Hepatocyte (in vitro differentiated cells): ENCODE measurements around the gene SLC25A29. TPM values are rescaled to one million over a fixed set of nuclear protein-coding genes. Genes with fewer than 3 reads are reported as not detected.

Experiments
- DNase-seq: peaks from one replicate; pipeline ENCODE4 v3.0.0-alpha.2; 2016; ENCODE audit warnings: low spot score
- H2AFZ ChIP-seq: fragments of 200-600 bp; sonication (generic); 2 replicates; pipeline ENCODE4 v1.6.0; 2016; ENCODE audit warnings: antibody characterized with exemption, mild to moderate bottlenecking
- H3K27ac ChIP-seq: fragments of 200-600 bp; sonication (generic); 2 replicates; pipeline ENCODE4 v1.5.1; 2016; ENCODE audit warnings: mild to moderate bottlenecking
- H3K27me3 ChIP-seq: fragments of 200-600 bp; sonication (generic); 2 replicates; pipeline ENCODE4 v1.6.1; 2016
- H3K36me3 ChIP-seq: fragments of 200-600 bp; sonication (generic); replicated peaks from 2 replicates; pipeline ENCODE4 v1.5.1; 2016; ENCODE audit warnings: low read depth; ENCODE audit not compliant: insufficient read depth
- H3K4me1 ChIP-seq: fragments of 200-600 bp; sonication (generic); 2 replicates; pipeline ENCODE4 v1.5.1; 2016; ENCODE audit warnings: mild to moderate bottlenecking, moderate library complexity; ENCODE audit not compliant: insufficient read depth
- H3K4me2 ChIP-seq: fragments of 200-600 bp; sonication (generic); 2 replicates; pipeline ENCODE4 v1.6.0; 2016
- H3K4me3 ChIP-seq: fragments of 200-600 bp; sonication (generic); 2 replicates; pipeline ENCODE4 v1.5.1; 2016; ENCODE audit warnings: mild to moderate bottlenecking
- H3K79me2 ChIP-seq: fragments of 200-600 bp; sonication (generic); 2 replicates; pipeline ENCODE4 v1.6.0; 2017; ENCODE audit warnings: mild to moderate bottlenecking
- H3K9me2 ChIP-seq: fragments of 200-600 bp; sonication (generic); replicated peaks from 2 replicates; pipeline ENCODE4 v1.6.0; 2017; ENCODE audit warnings: mild to moderate bottlenecking; ENCODE audit not compliant: insufficient read depth
- H3K9me3 ChIP-seq: fragments of 200-600 bp; sonication (generic); 2 replicates; pipeline ENCODE4 v1.5.1; 2016; ENCODE audit warnings: low read depth, mild to moderate bottlenecking
- H4K20me1 ChIP-seq: fragments of 200-600 bp; sonication (generic); 2 replicates; pipeline ENCODE4 v1.6.0; 2016; ENCODE audit warnings: mild to moderate bottlenecking; ENCODE audit not compliant: insufficient read depth, poor library complexity, severe bottlenecking
- EZH2 ChIP-seq: fragments of 200-600 bp; sonication (generic); IDR thresholded peaks from 2 replicates; pipeline ENCODE4 v1.6.1; 2016; ENCODE audit warnings: antibody characterized with exemption, mild to moderate bottlenecking, borderline replicate concordance
- EZH2phosphoT487 ChIP-seq: fragments of 200-600 bp; sonication (generic); IDR thresholded peaks from one replicate; pipeline ENCODE4 v1.6.1; 2018; ENCODE audit warnings: antibody characterized with exemption, mild to moderate bottlenecking, low read depth, moderate library complexity; ENCODE audit not compliant: unreplicated experiment, severe bottlenecking
- WGBS: methylation state at CpG from one replicate; pipeline ENCODE4 v1.1.6; 2016; ENCODE audit warnings: low lambda C conversion rate; ENCODE audit errors: missing lambda C conversion rate; 5-methylcytosine and 5-hydroxymethylcytosine counted together
- polyA plus RNA-seq: library from polyadenylated mRNA; unstranded; fragments of >200 nt; fragmentation: Nextera tagmentation; extraction: Ambion mirVana; gene quantifications from 2 replicates; pipeline ENCODE4 v1.2.1, GENCODE V29; 2016
- total RNA-seq: library from RNA; depleted of rRNA; stranded (reverse); fragments of >200 nt; gene quantifications from 2 replicates; pipeline ENCODE4 v1.2.3, GENCODE V29; 2014
- TF ChIP-seq, protein P1 (sequence below): fragments of 200-600 bp; sonication (generic); IDR thresholded peaks from 2 replicates; pipeline ENCODE4 v1.5.1; 2016; ENCODE audit warnings: antibody characterized with exemption, mild to moderate bottlenecking; ENCODE audit not compliant: poor library complexity

Gene SLC25A29
- total and polyA plus RNA-seq, 2 experiments from 2014 or later = 73.1 to 90.1 TPM

GRCh38 chr14:100274250-100274649, 32.0 kb downstream of the SLC25A29 start:
- WGBS = 99% methylated on average over 4 of the region's 4 CpGs
- no peaks in the 10 kb centered on the region for H3K9me3 ChIP-seq
- H3K4me3 ChIP-seq = no peak overlapping the region
- H3K27ac ChIP-seq = no peak overlapping the region
- TF ChIP-seq EZH2 (no peak), EZH2phosphoT487 (no peak)
- TF ChIP-seq, protein P1, sequence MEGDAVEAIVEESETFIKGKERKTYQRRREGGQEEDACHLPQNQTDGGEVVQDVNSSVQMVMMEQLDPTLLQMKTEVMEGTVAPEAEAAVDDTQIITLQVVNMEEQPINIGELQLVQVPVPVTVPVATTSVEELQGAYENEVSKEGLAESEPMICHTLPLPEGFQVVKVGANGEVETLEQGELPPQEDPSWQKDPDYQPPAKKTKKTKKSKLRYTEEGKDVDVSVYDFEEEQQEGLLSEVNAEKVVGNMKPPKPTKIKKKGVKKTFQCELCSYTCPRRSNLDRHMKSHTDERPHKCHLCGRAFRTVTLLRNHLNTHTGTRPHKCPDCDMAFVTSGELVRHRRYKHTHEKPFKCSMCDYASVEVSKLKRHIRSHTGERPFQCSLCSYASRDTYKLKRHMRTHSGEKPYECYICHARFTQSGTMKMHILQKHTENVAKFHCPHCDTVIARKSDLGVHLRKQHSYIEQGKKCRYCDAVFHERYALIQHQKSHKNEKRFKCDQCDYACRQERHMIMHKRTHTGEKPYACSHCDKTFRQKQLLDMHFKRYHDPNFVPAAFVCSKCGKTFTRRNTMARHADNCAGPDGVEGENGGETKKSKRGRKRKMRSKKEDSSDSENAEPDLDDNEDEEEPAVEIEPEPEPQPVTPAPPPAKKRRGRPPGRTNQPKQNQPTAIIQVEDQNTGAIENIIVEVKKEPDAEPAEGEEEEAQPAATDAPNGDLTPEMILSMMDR = no peak
- H3K4me1 ChIP-seq = peaks cover 5% of the 10 kb centered on the region
- no peak overlapping the region for H2AFZ ChIP-seq
- no peaks in the 10 kb centered on the region for H3K36me3 ChIP-seq
- DNase-seq = no peak
- H3K79me2 ChIP-seq = peaks cover 92% of the 10 kb centered on the region
- no peaks in the 10 kb centered on the region for H3K9me2 ChIP-seq
- peaks cover 92% of the 10 kb centered on the region for H4K20me1 ChIP-seq
- H3K4me2 ChIP-seq = no peak overlapping the region
- H3K27me3 ChIP-seq = no peaks in the 10 kb centered on the region

DNA sequence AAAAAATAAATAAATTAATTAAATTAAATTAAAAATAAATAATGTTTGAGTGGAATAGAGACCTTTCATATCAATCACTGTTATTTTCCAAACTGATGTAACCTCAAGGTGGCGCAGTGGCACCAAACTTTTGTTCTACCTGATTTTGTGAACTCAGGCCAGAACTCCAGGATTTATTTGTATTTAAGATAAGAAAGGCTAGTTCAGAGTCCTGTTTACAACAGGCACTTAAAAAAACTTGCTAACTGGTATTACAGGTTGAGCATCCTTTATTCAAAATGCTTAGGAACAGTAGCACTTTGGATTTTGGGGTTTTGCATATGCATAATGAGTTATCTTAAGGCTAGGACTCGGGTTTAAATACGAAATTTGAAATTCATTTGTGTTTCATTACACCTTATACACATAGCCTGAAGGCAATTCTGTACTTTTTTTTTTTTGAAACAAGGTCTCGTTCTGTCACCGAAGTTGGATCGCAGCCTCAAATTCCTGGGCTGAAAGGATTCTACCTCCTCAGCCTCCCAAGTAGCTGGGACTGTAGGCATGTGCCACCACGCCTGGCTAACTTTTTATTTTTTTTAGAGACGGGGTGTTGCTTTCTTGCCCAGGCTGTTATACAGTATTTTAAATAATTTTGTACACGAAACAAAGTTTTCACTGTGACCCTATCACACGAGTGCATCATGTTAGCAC, 34.9 kb downstream of the SLC25A29 start:
- Histone ChIP-seq H3K4me2 (no peak overlapping the region), H3K4me1 (peaks cover 5% of the 10 kb centered on the region), H3K9me3 (no peaks in the 10 kb centered on the region), H3K9me2 (no peaks in the 10 kb centered on the region), H3K79me2 (peaks cover 92% of the 10 kb centered on the region), H4K20me1 (peaks cover 92% of the 10 kb centered on the region), H3K36me3 (no peaks in the 10 kb centered on the region), H3K27me3 (no peaks in the 10 kb centered on the region), H3K27ac (no peak overlapping the region), H3K4me3 (no peak overlapping the region), H2AFZ (no peak overlapping the region)
- 84% methylated on average over 10 of the region's 10 CpGs for WGBS
- TF ChIP-seq, protein P1 = peak; percentile 62
- TF ChIP-seq EZH2phosphoT487 (no peak), EZH2 (no peak)
- DNase-seq = peak; percentile 70

- TF ChIP-seq EZH2 (no peak), EZH2phosphoT487 (no peak)
- TF ChIP-seq, protein P1 = no peak
- WGBS = 91% methylated on average over 7 of the region's 7 CpGs
- no peak for DNase-seq
- Histone ChIP-seq H3K9me2 (no peaks in the 10 kb centered on the region), H3K9me3 (no peaks in the 10 kb centered on the region), H4K20me1 (peaks cover 92% of the 10 kb centered on the region), H3K4me2 (no peak overlapping the region), H3K79me2 (peaks cover 92% of the 10 kb centered on the region), H3K27ac (no peak overlapping the region), H3K4me3 (no peak overlapping the region), H2AFZ (no peak overlapping the region), H3K4me1 (peaks cover 5% of the 10 kb centered on the region), H3K36me3 (no peaks in the 10 kb centered on the region), H3K27me3 (no peaks in the 10 kb centered on the region)
Observed at GRCh38 chr14:100268591-100269207, 37.5 kb downstream of the SLC25A29 start.
